Inflammatory macrophage treated with lipopolysaccharide for 1 hour (primary cell): Measurements from ENCODE around the gene CACNA1G.

Experiments
- DNase-seq, 2 donors: peaks; one replicate each; pipeline ENCODE4 v3.0.0-alpha.2; 2020 to 2022

The CACNA1G gene

GRCh38 chr17:50569592-50569991, 9.1 kb downstream of the CACNA1G start:
- no peak for DNase-seq

- DNase-seq, result no peak
Measured at GRCh38 chr17:50570032-50570431, 9.5 kb downstream of the CACNA1G start.

- no peak for DNase-seq
Measured at GRCh38 chr17:50570528-50570927, 10.0 kb downstream of the CACNA1G start.

GRCh38 chr17:50571681-50572080, 11.2 kb downstream of the CACNA1G start:
- DNase-seq, result no peak

GRCh38 chr17:50572541-50572940, 12.0 kb downstream of the CACNA1G start:
- no peak for DNase-seq

- peak; percentile 29 to 31 for DNase-seq
Measured at GRCh38 chr17:50573866-50574611, 13.5 kb downstream of the CACNA1G start.

- no peak for DNase-seq
Measured at GRCh38 chr17:50575581-50576210, 15.2 kb downstream of the CACNA1G start.

- no peak for DNase-seq
Measured at GRCh38 chr17:50576864-50577263, 16.3 kb downstream of the CACNA1G start.

- DNase-seq, result no peak
Measured at GRCh38 chr17:50577451-50577954, 17.0 kb downstream of the CACNA1G start.

GRCh38 chr17:50578173-50578572, 17.7 kb downstream of the CACNA1G start:
- DNase-seq, result no peak

- DNase-seq, result no peak
Measured at GRCh38 chr17:50579399-50579798, 18.9 kb downstream of the CACNA1G start.

GRCh38 chr17:50580646-50581045, 20.1 kb downstream of the CACNA1G start:
- DNase-seq, result no peak

- DNase-seq, result no peak
Measured at GRCh38 chr17:50581316-50581715, 20.8 kb downstream of the CACNA1G start.

- DNase-seq, result no peak
Measured at GRCh38 chr17:50582741-50583140, 22.2 kb downstream of the CACNA1G start.

GRCh38 chr17:50583641-50584040, 23.1 kb downstream of the CACNA1G start:
- no peak for DNase-seq

GRCh38 chr17:50584116-50584515, 23.6 kb downstream of the CACNA1G start:
- DNase-seq, result no peak

GRCh38 chr17:50584749-50585148, 24.2 kb downstream of the CACNA1G start:
- DNase-seq, result no peak

- DNase-seq, result no peak
Measured at GRCh38 chr17:50585346-50585745, 24.8 kb downstream of the CACNA1G start.

- no peak for DNase-seq
Measured at GRCh38 chr17:50585891-50586290, 25.4 kb downstream of the CACNA1G start.

GRCh38 chr17:50586421-50587247, 26.1 kb downstream of the CACNA1G start:
- DNase-seq, result no peak

GRCh38 chr17:50587571-50587970, 27.1 kb downstream of the CACNA1G start:
- DNase-seq, result no peak

- DNase-seq, result no peak
Measured at GRCh38 chr17:50588391-50589049, 28.0 kb downstream of the CACNA1G start.
